SJCRH30 (cell line): ENCODE data around the gene EFR3B. TPM values are rescaled to one million over a fixed set of nuclear protein-coding genes. Genes with fewer than 3 reads are reported as not detected.

Experiments used
- DNase-seq, 2 experiments: peaks; one replicate each; pipeline ENCODE4 v3.0.0-alpha.2; 2015 to 2020
- H3K27ac ChIP-seq: fragments of 250-450 bp; sonication (Bioruptor Pico); 2 replicates; pipeline ENCODE4 v1.5.1; 2020; ENCODE audit warnings: mild to moderate bottlenecking, moderate library complexity
- H3K27me3 ChIP-seq: fragments of 250-450 bp; sonication (Bioruptor Pico); 2 replicates; pipeline ENCODE4 v1.5.1; 2020; ENCODE audit warnings: mild to moderate bottlenecking, moderate library complexity
- H3K36me3 ChIP-seq: fragments of 250-450 bp; sonication (Bioruptor Pico); 2 replicates; pipeline ENCODE4 v1.5.1; 2020; ENCODE audit warnings: mild to moderate bottlenecking, moderate library complexity
- H3K4me1 ChIP-seq: fragments of 250-450 bp; sonication (Bioruptor Pico); 2 replicates; pipeline ENCODE4 v1.5.1; 2020; ENCODE audit warnings: mild to moderate bottlenecking, moderate library complexity
- H3K4me3 ChIP-seq: fragments of 250-450 bp; sonication (Bioruptor Pico); 2 replicates; pipeline ENCODE4 v1.5.1; 2020; ENCODE audit warnings: mild to moderate bottlenecking, moderate library complexity
- H3K9me3 ChIP-seq: fragments of 250-450 bp; sonication (Bioruptor Pico); replicated peaks from 2 replicates; pipeline ENCODE4 v1.5.1; 2020; ENCODE audit warnings: mild to moderate bottlenecking, moderate library complexity
- total RNA-seq: library from RNA; depleted of rRNA; stranded (reverse); fragments of >200 nt; shearing (Covaris generic); gene quantifications from 2 replicates; pipeline ENCODE4 v1.2.3, GENCODE V29; 2014

EFR3B gene
- total RNA-seq, 1 experiment from 2014 or later, result 4.2 TPM

- Histone ChIP-seq H3K27ac (no peak overlapping the region), H3K4me1 (peaks cover 9% of the 10 kb centered on the region; the same call in 1 of the 2 replicates), H3K4me3 (no peak overlapping the region), H3K36me3 (no peaks in the 10 kb centered on the region), H3K9me3 (no peaks in the 10 kb centered on the region), H3K27me3 (no peaks in the 10 kb centered on the region)
- no peak for DNase-seq
These were observed 32.0 kb downstream of the EFR3B start for GRCh38 chr2:25073914-25074313.

GRCh38 chr2:25074826-25075225 is 33.0 kb downstream of the EFR3B start:
- H3K27me3 ChIP-seq, result no peaks in the 10 kb centered on the region

GRCh38 chr2:25076749-25077148 is 34.9 kb downstream of the EFR3B start:
- no peaks in the 10 kb centered on the region for H3K9me3 ChIP-seq
- no peak overlapping the region for H3K4me3 ChIP-seq
- H3K36me3 ChIP-seq, result no peaks in the 10 kb centered on the region
- H3K27me3 ChIP-seq, result no peaks in the 10 kb centered on the region
- DNase-seq, result peak in 1 of 2 experiments; percentile 40
- H3K4me1 ChIP-seq, result peaks cover 11% of the 10 kb centered on the region; the same call in 1 of the 2 replicates
- H3K27ac ChIP-seq, result no peak overlapping the region

More at GRCh38 chr2:25074826-25075225, 33.0 kb downstream of the EFR3B start:
- no peak overlapping the region for H3K27ac ChIP-seq
- peaks cover 11% of the 10 kb centered on the region; the same call in 1 of the 2 replicates for H3K4me1 ChIP-seq
- DNase-seq, result no peak
- no peak overlapping the region for H3K4me3 ChIP-seq
- H3K9me3 ChIP-seq, result no peaks in the 10 kb centered on the region
- H3K36me3 ChIP-seq, result no peaks in the 10 kb centered on the region

- H3K27me3 ChIP-seq, result no peaks in the 10 kb centered on the region
- H3K4me3 ChIP-seq, result no peak overlapping the region
- no peak overlapping the region for H3K27ac ChIP-seq
- DNase-seq, result no peak
- no peaks in the 10 kb centered on the region for H3K9me3 ChIP-seq
- no peaks in the 10 kb centered on the region for H3K36me3 ChIP-seq
- peaks cover 11% of the 10 kb centered on the region; the same call in 1 of the 2 replicates for H3K4me1 ChIP-seq
These were observed 35.9 kb downstream of the EFR3B start for GRCh38 chr2:25077789-25078169.

GRCh38 chr2:25078170-25079049 is 36.5 kb downstream of the EFR3B start:
- peaks cover 11% of the 10 kb centered on the region; the same call in 1 of the 2 replicates for H3K4me1 ChIP-seq
- no peaks in the 10 kb centered on the region for H3K36me3 ChIP-seq
- no peaks in the 10 kb centered on the region for H3K9me3 ChIP-seq
- H3K4me3 ChIP-seq, result no peak overlapping the region
- DNase-seq, result peak; percentile 63 to 72
- H3K27ac ChIP-seq, result no peak overlapping the region
- H3K27me3 ChIP-seq, result no peaks in the 10 kb centered on the region

- DNase-seq, result no peak
- Histone ChIP-seq H3K9me3 (no peaks in the 10 kb centered on the region), H3K4me1 (peaks cover 11% of the 10 kb centered on the region; the same call in 1 of the 2 replicates), H3K27me3 (no peaks in the 10 kb centered on the region), H3K4me3 (no peak overlapping the region), H3K27ac (no peak overlapping the region), H3K36me3 (no peaks in the 10 kb centered on the region)
These were observed 37.3 kb downstream of the EFR3B start for GRCh38 chr2:25079050-25079635.

- Histone ChIP-seq H3K4me1 (peaks cover 11% of the 10 kb centered on the region; the same call in 1 of the 2 replicates), H3K4me3 (no peak overlapping the region), H3K27ac (no peak overlapping the region), H3K27me3 (no peaks in the 10 kb centered on the region), H3K36me3 (no peaks in the 10 kb centered on the region), H3K9me3 (no peaks in the 10 kb centered on the region)
- no peak for DNase-seq
These were observed 39.4 kb downstream of the EFR3B start for GRCh38 chr2:25081237-25081790.

DNA sequence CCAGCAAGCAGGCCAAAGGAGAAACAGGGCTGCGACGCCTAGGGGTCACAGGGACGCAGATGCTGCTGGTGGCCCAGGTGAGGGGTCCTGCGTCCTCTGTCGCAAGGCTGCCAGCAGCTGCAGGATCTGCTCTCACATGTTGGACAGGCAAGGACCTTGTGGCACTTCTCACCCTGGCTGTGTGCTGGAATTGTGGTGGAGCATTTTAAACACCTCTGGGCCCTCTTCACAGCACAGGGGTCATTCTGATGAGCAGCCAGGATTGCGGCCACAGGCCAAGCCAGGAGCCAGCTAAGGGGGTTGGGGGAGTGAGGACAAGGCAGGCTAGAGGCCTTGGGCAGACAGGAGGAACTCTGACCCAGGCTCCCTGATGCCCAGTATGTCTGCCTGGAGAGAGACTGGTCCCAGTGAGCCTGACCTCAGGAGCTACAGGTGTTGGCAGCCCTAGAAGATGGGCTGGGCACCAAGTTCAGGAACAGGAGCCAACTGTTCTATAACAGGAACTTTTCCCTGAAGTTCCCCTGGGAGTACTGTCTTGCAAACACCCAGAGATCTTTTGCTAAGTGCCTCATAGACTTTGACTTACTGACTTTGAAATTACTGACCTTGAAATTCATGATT is 40.2 kb downstream of the EFR3B start:
- DNase-seq, result no peak
- no peaks in the 10 kb centered on the region for H3K27me3 ChIP-seq
- peaks cover 11% of the 10 kb centered on the region; the same call in 1 of the 2 replicates for H3K4me1 ChIP-seq
- H3K27ac ChIP-seq, result no peak overlapping the region
- H3K4me3 ChIP-seq, result no peak overlapping the region
- no peaks in the 10 kb centered on the region for H3K9me3 ChIP-seq
- H3K36me3 ChIP-seq, result no peaks in the 10 kb centered on the region

GRCh38 chr2:25085761-25086560 is 44.1 kb downstream of the EFR3B start:
- Histone ChIP-seq H3K9me3 (no peaks in the 10 kb centered on the region), H3K4me1 (no peaks in the 10 kb centered on the region; the same call in 1 of the 2 replicates), H3K36me3 (no peaks in the 10 kb centered on the region), H3K4me3 (no peak overlapping the region), H3K27me3 (no peaks in the 10 kb centered on the region), H3K27ac (no peak overlapping the region)
- no peak for DNase-seq

- no peaks in the 10 kb centered on the region for H3K4me1 ChIP-seq
- no peak overlapping the region for H3K27ac ChIP-seq
- no peak overlapping the region for H3K4me3 ChIP-seq
- no peaks in the 10 kb centered on the region for H3K9me3 ChIP-seq
- H3K36me3 ChIP-seq, result no peaks in the 10 kb centered on the region
- DNase-seq, result peak; percentile 37 to 67
- H3K27me3 ChIP-seq, result no peaks in the 10 kb centered on the region
These were observed 47.1 kb downstream of the EFR3B start for GRCh38 chr2:25088817-25089516.

DNA sequence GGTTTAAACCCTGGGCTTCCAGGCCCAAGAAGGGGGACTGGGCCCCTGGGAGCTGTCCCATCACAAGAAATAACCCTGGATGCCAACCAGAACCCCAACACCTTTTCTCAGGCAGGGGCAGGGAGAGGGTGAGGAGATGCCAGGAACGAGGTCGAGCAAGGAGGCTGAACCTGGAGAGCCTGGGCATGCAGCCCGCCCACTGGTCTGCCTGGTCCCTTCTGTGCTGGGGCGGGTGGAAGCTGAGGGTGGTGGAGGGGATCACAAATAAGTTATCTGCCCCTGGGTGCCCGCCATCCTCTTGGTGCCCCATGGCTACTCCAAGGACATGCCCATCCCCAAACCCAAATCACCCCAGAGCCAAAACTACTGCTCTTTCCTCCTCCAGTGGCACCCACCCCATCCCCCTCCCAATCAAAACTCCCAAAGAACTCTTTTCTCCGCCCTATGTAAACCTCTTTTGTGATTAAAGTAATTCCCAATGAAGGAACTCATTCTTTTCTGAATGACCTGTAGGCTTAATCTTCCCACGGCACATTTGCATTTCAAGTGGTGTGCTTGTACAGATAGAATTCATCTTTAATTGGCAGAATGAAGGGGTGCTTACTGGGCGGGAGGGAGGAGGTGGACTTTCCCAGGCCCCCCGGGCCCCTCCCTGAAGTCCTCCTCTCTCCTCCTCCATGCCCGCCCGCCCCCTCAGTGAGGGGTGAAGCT is 47.9 kb downstream of the EFR3B start:
- Histone ChIP-seq H3K27ac (no peak overlapping the region), H3K4me3 (no peak overlapping the region), H3K4me1 (no peaks in the 10 kb centered on the region), H3K36me3 (no peaks in the 10 kb centered on the region), H3K9me3 (no peaks in the 10 kb centered on the region), H3K27me3 (no peaks in the 10 kb centered on the region)
- no peak for DNase-seq

GRCh38 chr2:25090801-25091200 is 48.9 kb downstream of the EFR3B start:
- no peaks in the 10 kb centered on the region for H3K27me3 ChIP-seq
- no peak overlapping the region for H3K27ac ChIP-seq
- no peak for DNase-seq
- no peaks in the 10 kb centered on the region for H3K36me3 ChIP-seq
- H3K9me3 ChIP-seq, result no peaks in the 10 kb centered on the region
- no peak overlapping the region for H3K4me3 ChIP-seq
- H3K4me1 ChIP-seq, result no peaks in the 10 kb centered on the region

- H3K27me3 ChIP-seq, result no peaks in the 10 kb centered on the region
- H3K27ac ChIP-seq, result no peak overlapping the region
- H3K4me1 ChIP-seq, result no peaks in the 10 kb centered on the region
- H3K4me3 ChIP-seq, result no peak overlapping the region
- no peaks in the 10 kb centered on the region for H3K9me3 ChIP-seq
- no peak for DNase-seq
- no peaks in the 10 kb centered on the region for H3K36me3 ChIP-seq
These were observed 49.4 kb downstream of the EFR3B start for GRCh38 chr2:25091265-25091664.
